Stimulated activated CD8-positive, alpha-beta memory T cell treated with anti-CD3 and anti-CD28 coated beads, Interleukin-12 subunit alpha, Interleukin-12 subunit beta, amount 100 ng/mL, for 24 hours (primary cell): Measurements from ENCODE around the gene ANGPTL2.

Experiments
- DNase-seq: peaks from one replicate; pipeline ENCODE4 v3.0.0-alpha.2; 2020; ENCODE audit errors: extremely low read depth

Gene ANGPTL2

DNA sequence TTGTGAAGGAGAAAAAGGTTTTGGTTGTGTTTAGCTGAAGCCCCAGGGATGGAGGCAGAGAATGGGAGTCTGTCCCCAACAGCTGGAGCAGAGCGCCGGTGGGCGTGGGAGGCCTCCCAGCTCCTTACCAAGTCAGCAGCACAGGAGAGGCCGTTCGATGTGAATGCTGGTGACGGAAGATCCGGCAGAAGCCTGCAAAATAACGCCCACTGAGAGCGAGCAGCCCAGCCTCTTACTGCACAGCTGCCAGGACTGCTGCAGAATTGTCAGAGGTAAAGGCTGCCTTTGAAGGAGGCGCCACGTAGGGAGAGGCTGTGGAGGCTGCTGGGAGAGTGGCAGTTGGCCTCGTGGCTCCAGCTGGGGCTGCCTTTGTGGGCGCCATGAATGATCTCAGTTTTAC, 26.2 kb downstream of the ANGPTL2 start:
- DNase-seq, result no peak

DNA sequence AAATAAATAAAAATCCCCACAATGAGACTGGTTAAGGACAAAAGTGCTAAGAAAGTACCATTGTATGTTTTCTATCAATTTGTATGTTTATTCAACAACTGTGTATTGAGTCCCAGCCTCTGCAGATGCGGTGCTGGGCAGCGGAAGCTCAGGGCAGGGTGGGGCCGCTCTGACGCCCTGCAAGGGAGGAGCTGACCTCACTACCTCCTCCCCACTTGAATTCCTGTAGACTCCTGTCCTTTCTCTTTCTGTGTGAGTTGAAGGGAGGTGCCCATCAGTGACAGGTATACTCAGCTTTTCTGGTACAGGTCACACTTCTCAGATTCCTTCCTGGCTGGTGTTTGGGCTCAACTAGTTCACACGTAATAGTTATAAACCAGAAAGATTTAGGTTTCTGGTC, 27.0 kb downstream of the ANGPTL2 start:
- DNase-seq, result no peak

DNA sequence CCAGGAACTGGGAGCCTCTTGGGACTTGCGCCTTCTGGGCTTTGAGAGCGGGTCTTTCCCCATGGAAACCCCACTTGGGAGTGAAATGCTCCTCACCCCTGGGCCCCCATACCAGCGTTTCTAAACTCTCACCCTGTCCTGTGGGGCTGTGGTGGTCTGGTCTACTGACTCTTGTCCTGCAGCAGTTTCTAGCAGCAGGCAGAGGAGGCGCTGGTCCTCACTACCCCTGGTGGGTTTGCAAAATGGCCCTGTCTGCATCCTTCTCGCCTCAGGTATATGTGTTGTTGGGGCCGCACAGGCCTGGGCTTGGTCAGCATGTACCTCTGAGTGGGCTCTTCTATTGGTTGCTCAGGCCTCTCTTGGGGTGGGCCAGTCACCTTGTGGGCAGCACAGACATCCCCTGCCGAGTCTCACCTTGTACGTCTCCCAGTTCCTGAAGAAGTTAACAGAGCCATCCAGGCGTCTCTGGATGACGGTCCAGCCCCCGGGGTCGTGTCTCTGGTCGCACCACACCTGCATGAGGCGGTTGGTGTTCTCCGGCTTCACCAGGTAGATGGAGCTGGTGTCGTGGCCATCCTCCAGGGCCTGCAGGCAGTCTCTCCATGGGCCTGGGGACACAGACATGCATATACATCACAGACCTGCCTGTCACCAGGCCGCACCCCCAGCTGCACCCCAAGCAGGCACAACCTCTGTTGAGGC, 29.0 kb downstream of the ANGPTL2 start:
- no peak for DNase-seq

- no peak for DNase-seq
Measured at GRCh38 chr9:127092041-127092608, 30.3 kb downstream of the ANGPTL2 start.

DNA sequence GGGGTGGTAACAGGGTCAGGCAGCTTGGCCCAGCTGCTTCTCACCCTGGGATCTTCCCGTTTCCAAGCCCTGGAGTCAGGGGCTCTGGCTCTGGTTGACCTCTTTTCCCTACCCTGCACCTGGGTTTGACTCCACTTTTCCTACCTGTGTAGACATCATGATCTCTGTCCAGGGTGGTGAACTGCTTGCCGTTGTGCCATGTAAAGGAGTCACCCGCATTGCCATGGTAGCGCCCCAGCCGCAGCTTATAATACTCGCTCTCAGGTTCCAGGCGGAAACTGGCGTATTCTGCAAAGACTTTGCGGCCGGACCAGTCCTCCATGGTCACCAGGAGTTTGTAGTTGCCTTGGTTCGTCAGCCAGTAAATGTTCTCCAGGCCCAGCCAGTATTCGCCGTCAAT, 30.9 kb downstream of the ANGPTL2 start:
- DNase-seq, result no peak

GRCh38 chr9:127090341-127090985, 32.0 kb downstream of the ANGPTL2 start:
- DNase-seq, result no peak

- no peak for DNase-seq
Measured at GRCh38 chr9:127089631-127090081, 32.8 kb downstream of the ANGPTL2 start.

- no peak for DNase-seq
Measured at GRCh38 chr9:127088724-127089615, 33.5 kb downstream of the ANGPTL2 start.

DNA sequence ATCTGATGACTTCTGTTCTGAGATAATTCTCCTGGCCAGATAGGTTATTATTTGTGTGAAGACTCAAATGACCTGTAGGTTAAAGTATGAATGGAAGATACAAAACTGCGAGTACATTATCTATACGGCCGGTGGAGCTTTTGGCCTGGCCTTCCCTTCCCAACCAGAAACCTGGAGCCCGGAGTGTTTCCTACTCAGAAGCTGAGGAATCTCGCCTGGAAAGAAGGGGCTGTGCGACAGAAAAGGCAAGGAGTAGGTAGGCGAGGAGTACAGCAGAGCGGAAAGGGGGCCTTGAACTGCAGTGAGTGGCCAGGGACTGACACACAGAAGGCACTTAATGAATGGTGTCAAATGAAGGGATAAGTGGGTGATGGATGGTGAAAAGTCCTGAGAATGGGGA, 34.6 kb downstream of the ANGPTL2 start:
- no peak for DNase-seq

DNA sequence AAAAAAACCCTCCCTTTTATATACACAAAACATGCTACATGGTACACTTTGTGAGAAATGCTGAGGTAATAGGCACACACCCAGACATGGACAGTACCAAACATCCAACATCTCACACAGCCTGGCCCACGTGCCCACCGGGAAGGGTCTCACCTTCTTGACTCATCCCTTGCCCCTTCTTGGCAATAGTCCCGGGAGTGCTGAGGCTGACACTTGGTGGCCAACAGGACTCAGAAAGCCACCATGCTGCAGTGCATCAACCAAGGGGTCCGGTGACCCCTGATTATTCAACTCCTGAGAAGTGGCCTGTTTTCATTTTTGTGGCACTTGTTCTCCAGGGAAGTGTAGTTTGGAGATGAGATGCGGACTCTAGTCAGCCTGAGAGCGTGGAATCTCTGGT, 35.0 kb downstream of the ANGPTL2 start:
- DNase-seq, result no peak

DNA sequence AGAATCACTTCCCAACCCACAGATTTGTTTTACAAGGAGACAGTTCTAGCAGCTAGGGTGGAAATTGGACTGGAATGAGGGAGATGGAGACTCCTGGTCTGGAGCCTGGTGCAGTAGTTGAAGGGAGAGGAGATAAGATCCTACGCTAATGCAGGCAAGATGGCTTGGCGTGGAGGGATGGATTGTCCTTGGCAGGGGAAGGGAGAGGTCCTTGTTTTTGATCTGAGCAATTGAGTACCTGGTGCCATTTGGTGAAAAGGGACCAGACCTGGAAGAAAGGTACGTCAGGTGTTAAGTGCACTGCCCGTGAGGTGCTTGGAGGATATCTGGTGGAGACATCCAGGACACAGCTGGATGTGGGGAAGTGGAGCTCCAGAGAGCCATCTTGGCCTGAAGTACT, 35.7 kb downstream of the ANGPTL2 start:
- no peak for DNase-seq

GRCh38 chr9:127085186-127085585, 37.2 kb downstream of the ANGPTL2 start:
- no peak for DNase-seq

DNA sequence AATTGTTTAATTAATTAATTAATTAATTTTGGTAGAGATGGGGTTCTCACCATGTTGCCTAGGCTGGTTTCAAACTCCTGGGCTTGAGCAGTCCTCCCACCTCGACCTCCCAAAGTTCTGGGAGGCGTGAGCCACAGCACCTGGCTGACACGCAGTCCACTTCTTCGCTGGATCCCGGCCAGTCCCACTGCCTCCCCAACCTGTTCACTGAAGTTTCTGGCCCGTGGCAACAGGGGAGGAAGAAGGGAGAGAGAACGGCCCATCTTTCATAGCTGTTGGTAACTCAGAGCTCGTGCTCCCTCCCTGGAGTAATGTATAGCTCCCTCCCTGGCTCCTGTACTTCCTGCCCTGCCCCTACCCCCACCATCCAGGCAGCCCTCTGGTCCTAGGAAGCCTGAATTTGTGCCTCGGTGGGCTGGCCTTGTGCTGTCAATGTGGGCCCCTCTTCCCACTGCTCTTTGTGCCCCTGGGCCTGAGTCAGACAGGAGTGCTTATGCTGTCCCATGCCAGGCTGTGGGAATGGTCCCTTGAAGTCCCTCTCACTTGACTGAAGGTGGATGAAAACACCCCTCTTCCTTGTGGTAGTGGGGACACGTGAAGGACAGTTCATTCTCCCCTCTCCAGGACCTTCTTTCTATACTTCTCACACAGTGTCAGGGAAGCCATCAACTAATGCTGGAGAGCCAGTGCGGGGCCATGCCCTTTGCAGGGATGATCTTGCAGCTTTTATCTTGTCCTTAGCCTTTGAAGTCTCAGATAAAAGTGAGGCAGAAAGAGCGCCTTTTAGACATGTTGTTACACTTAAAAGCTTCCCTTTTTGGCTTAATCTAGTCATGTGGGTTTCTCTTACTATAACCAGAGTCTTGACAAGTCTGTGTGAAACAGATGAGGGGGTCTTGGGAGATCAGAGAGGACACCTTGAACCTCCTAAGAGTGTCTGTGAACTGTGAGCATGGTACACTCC, 38.1 kb downstream of the ANGPTL2 start:
- no peak for DNase-seq

GRCh38 chr9:127083138-127083980, 39.1 kb downstream of the ANGPTL2 start:
- no peak for DNase-seq

GRCh38 chr9:127081250-127082185, 40.9 kb downstream of the ANGPTL2 start:
- no peak for DNase-seq

GRCh38 chr9:127079446-127080140, 42.8 kb downstream of the ANGPTL2 start:
- DNase-seq, result no peak

- DNase-seq, result no peak
Measured at GRCh38 chr9:127078988-127079387, 43.4 kb downstream of the ANGPTL2 start.

- DNase-seq, result no peak
Measured at GRCh38 chr9:127078336-127078735, 44.1 kb downstream of the ANGPTL2 start.

DNA sequence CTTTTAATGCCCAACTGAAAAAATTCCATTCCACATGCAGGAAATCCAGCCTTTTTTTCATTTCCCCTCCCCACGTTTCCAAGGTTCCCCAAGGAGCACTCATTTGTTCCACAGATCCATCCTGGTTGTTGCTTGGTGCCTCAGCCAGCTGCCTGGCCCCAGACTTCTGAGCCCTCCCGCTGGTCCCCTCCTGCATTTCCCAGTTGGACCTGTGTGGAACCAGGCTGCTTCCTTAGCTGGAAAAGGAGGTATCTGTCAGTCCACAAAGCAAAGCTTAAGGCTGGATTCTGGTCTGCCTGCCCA, 44.8 kb downstream of the ANGPTL2 start:
- no peak for DNase-seq
